Stimulated activated CD4-positive, alpha-beta T cell treated with anti-CD3 and anti-CD28 coated beads, Interleukin-1b, Interleukin-23, amount 100 ng/mL, for 48 hours (primary cell): Measurements from ENCODE around the gene TMEM82.

Experiments used
- DNase-seq: peaks from one replicate; pipeline ENCODE4 v3.0.0-alpha.2; 2020

TMEM82 gene

DNA sequence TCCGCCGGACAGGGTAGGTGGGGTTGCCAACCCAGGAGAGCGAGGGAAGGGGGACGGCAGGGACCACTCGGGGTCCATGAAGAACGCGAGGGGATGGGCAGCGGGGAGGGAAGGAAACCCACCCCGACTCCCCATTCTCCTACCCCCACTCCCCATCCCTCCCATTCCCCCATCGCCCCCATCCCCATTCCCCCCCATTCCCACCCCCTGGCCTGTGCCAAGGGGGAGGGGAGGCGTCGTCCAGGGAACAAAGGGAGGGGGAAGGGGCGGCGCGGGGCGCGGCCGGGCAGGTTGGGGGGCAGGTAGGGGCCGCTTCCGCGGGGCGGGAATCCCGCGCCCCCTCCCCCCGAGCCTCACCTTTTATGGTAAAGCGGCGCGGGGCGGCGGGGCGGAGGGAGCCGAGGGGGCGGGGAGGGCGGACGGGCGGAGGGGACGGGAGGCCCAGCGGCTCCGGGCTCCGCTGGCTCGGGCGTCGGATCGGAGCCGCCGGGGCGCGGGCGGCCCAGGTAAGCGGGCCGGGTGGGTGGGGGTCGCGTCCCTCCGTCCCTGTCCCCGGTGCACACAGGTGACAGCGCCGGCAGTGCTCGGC is 16.1 kb downstream of the TMEM82 start, which contains the start of gene FBLIM1:
Gene FBLIM1 (plus strand): TSS at position 453 of the 589 bp plus-strand sequence. CDS start 6,189 bp downstream, outside the sequence.
- DNase-seq: no peak

DNA sequence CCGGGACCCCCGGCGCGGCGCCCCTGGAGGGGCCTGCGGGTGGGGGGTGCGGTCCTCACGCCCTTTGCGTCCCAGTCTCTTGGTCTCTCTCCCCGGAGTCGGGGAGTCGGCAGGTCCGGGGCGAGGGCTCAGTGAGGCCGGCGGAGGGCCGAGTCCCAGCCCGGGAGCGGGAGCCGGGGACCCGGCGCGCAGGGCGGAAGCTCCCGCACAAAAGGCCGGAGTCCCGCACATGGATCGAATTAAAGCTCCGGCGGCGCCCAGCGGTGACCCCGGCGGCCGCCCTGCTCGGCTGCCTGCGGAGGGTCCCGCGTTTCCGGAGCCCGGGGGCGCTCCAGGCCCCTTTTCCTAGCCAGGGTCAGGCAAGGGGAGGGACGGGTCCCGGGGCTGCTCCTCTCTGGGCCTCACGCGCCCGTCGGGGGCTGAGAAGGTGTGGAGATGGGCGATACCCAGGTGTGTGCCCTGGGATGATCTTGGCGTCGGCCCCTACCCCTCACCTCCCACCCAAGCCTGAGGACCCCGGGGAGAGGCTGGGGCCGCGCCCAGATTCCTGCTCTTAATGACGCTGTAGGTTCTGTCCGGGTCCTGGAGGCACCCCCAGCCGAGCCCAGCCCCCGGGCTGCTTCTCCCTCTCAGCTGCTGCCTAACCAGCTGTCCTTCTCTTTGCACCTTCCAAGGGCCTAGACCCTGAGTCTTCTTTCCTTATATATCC is 16.8 kb downstream of the TMEM82 start:
- DNase-seq: no peak

DNA sequence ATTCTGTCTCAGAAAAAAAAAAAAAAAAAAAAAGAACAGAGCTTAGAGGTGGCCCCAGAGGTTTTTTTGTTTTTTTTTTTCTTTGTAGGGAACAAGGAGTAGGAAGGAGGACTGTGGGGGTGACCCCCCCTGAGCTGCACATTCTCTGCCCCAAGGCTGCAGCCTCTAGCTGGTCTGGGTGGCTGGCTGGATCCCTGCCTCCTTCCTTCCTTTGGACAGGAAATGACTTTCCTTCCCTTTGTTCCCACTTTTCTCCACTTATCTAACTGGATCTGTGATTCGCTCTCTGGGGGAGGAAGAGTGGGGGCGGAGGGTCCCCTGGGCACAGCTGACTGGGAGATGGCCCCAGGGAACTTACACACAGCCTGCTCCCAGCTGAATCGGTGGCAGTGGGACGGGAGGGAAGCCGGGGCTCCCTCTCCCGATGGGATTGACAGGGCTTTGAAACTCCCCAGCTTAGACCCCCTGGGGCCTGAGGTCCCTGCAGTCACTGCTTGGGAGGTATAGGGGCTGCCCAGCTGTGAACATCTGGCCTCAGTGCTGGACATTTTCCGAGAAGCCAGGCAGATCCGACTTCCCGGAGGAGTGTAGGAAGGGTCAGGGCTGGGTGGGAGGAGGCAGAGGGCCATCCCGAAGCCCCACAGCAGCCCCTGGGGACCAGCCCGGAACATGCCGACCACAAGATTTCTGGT is 18.4 kb downstream of the TMEM82 start:
- no peak for DNase-seq

DNA sequence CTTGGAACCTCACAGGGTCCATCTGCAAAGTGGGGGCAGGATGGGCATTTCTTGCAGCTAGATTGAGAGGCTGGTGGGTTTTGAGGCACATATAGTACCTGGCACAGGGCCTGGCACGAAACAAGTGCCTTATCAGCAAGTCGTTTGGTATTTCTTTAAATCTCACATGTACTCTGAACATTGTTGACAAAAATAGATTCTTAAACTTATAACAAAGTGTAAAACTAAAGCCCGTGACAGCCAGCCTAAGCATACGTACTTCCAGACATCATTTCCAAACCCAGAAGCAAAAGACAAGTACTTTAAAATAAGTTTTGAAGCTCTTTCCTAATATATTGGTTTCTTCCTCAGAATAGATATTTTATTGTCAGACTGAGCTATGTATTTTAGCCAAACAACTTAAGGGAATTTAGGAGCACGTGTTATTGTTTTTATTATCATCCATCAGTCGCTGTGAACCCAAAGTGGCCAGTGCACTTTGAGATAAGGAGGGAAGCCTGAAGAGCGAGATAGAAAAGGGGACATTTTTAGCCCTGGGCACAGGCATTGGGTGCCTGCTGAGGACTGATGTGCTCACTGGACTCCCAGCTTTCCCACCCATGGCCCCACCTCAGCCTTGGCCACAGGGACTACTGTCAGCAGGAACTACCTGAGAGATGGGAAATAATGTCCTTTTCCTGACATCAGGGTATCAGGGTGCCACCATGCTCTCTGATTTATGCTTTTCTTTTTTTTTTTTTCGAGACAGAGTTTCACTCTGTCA is 19.2 kb downstream of the TMEM82 start:
- no peak for DNase-seq

DNA sequence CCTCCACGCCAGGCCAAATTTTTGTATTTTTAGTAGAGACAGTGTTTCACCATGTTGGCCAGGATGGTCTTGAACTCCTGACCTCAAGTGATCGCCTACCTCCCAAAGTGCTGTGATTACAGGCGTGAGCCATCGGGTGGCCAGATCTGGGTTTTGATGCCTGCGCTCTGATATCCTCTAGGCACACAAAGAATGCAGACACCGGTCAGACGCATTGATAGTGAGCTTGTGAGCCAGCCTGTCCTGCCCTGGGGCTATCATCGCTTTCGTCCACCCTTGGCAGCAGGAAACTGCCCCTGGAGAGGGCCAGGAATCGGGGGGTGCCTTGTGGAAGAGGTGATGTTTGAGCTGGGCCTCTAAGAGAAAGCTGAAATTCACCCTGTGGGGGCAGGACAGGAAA is 20.2 kb downstream of the TMEM82 start:
- no peak for DNase-seq

DNA sequence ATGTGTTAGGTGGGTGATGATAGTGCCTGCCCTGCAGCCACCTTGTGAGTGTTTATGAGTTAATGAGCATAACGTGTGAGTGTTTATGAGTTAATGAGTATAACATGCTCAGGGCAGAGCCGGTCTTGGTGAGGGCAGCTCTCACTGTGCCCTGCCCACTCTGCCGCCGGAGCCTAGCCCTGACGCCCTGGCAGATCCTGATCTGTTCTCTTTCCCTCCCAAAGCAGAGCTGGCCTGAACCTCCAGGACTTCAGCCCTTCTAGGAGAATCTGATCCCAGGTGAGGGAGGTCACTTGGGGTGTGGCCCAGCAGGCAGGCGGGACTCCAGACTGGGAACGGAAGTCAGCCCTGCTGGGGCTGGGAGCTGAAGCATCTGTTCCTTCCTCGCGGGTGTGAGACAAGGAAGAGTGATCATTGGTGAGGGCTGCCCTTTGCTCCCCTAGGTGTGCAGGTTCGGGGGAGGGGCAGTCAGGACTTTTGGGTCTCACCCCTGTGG is 22.0 kb downstream of the TMEM82 start:
- no peak for DNase-seq

DNA sequence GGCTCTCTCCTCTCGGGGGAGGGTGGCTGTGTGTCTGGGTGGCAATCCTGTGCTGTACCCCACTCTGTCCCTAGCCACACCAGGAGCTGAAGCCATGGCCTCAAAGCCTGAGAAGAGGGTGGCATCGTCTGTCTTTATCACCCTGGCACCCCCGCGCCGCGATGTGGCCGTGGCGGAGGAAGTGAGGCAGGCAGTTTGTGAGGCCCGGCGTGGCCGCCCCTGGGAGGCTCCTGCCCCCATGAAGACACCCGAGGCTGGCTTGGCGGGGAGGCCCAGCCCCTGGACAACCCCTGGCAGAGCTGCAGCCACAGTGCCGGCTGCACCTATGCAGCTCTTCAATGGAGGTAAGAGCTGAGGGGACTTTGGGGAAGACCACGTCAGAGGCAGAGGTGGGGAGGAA is 22.6 kb downstream of the TMEM82 start:
- DNase-seq: no peak

DNA sequence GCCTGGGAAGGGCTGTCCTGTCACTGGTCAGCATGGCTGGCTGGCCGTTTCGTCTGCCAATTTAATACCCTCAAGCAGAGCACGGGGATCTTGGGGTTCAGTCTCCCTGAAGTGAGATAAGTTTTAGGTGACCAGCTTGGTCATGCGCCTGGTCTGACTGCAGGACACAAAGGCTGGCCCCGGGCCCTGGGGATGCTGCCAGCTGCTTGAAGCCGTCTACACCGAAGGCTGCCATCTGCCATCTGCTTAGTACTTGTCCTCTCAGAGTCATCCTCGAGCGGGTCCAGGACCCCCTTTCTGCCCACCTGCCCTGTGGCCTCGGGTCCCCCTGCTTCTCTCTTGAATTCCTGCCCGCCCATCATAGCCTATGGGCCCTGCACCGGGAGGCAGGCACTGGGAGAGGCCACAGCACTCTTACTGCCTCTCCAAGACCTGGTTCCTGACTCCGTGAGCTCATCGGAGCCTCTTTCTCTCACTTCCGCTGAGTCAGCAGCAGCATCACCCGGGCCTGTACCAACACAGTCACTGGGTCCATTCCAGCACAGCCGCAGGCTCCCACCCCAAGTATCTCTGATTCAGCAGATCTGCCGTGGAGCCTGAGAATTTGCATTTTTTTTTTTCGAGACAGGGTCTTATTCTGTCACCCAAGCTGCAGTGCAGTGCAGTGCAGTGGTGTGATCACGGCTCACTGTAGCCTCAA is 23.3 kb downstream of the TMEM82 start:
- no peak for DNase-seq

DNA sequence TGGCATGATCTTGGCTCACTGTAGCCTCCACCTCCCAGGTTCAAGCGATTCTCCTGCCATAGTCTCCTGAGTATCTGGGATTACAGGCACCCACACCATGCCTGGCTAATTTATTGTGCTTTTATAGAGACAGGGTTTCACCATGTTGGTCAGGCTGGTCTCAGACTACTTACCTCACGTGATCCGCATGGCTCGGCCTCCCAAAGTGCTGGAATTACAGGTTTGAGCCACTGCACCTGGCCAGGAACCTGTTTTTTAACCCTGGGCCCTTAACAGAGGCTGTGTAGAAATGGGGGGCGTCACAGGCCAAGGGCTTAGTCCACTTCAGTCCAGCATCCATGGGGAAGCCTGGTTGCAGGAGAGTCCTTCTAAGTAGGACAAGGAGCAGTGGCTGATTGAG is 25.6 kb downstream of the TMEM82 start:
- DNase-seq: no peak

DNA sequence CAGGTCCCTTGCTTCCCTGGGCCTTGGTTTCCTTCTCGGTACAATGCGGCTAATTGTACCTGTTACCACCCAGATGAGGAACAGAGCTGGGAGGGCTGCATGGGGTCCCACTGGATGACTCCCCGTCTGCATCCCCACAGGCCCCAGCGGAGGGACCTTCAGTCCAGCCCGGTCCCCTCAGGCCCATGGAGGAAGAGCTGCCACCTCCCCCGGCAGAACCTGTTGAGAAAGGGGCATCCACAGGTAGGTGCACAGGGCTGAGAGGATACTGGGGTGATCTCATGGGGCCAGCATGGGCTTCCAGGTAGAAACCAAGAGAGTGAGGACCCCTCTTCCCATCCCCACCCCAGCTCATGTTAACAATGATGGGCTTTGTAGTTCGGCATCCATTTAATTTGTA is 26.1 kb downstream of the TMEM82 start:
- no peak for DNase-seq

DNA sequence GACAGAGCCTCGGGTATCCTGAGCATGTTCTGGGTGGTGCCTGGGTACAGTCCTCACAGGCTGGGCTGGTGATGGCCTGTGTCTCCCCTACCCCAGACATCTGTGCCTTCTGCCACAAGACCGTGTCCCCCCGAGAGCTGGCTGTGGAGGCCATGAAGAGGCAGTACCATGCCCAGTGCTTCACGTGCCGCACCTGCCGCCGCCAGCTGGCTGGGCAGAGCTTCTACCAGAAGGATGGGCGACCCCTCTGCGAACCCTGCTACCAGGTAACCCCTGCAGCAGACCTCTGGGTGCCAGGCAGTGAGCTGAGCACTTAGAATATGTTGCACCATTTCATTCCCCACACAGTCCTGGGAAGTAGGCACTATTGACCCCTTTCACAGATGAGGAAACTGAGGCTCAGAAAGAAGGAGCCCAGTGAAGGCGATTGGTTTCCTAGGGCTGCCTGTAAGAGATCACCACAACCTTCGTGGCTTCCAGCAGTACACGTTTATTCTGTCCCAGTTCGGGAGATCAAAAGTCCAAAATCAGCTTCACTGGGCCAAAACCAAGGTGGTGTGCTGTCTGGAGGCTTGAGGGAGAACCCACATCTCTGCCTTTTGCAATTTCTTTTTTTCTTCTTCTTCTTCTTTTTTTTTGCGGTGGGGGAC is 28.1 kb downstream of the TMEM82 start:
- no peak for DNase-seq

DNA sequence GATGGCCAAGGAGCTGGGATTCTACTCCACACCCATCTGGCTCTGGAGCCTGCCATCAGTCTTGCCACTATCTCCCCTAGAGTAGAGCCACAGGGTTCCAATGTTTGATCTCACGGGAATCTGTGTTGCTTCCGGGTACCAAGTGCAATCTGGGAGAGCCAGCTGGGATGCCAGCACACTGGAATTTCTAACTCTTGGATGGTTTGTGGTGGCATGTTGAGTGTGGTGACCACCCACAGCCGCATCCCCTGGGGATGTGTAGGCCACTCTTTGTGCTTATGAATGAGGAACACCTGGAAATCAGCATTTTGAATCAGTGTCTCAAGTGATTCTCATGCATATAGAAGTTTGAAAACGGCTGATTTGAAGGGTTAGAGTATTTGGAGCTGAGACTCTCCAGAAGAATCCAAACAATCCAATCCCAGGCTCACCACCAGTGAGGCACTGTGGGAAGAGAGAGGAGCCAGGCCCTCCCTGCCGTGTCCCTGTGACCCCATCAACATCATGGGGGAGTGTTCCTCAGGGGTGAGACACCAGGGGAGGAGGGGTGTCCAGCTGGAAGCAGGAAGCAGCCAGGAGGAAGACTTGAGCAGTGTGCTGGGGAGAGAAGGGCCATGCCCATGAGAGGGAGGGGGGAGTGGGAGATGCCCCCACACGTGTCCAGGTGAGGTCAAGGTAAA is 29.7 kb downstream of the TMEM82 start:
- no peak for DNase-seq

DNA sequence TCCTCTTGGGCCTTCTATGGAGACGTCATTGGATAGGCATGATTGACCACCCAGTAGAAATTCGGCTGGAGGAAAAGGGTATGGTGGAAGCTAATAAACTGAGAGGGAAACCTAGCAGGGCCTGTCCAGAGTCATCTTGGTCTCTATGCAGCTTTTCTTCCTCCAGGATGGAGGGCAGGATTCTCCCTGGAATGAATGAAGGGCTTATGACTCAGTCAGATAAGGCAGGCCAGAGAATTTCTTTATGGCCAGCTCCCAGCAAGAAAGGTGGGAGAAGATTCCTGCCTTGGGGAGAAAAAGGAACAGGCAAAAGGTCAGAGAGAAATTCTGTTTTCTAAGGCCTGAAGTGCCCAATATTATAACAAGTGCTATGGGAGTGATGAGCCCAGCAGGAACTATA is 33.4 kb downstream of the TMEM82 start:
- no peak for DNase-seq

DNA sequence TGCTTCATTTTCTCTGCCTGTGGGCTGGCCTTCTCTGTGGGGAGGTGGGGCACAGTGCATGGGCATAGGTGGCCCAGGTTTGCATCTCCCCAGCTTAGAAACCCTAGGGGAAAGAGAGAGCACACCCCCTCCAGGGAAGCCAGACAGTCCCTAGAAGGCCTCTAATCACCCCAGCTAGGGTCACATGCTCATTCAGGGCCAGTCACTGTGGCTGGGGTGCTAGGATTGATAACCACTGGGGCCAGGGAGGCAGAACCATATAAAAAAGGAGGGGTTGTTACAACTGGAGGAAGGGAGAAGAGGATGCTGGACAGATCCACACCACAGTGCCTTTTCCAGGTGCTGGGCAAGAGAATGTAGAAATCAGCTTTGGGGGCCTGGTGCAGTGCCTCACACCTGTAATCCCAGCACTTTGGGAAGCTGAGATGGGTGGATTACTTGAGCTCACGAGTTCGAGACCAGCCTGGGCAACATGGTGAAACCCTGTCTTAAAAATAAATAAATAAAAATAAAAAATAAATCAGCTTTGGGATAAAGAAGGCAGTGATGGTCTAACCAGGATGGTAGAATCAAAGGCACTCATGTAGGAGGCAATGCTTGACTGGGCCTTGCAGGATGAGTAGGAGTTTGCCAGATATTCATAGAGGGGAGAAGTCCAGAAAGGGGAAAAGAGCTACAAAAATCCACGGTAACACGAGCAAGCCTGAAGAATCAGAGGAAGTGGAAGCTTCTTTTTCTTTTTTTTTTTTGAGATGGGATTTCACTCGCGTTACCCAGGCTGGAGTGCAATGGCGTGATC is 35.8 kb downstream of the TMEM82 start:
- no peak for DNase-seq

DNA sequence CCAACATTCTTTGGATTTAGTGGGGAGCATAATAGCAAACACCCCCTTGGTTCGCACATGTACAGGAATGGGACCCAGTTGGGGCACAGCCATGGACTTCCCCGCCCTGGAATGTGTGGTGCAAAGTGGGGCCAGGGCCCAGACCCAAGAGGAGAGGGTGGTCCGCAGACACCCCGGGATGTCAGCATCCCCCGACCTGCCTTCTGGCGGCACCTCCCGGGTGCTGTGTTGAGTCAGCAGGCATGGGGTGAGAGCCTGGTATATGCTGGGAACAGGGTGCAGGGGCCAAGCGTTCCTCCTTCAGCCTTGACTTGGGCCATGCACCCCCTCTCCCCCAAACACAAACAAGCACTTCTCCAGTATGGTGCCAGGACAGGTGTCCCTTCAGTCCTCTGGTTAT is 43.4 kb downstream of the TMEM82 start:
- no peak for DNase-seq

DNA sequence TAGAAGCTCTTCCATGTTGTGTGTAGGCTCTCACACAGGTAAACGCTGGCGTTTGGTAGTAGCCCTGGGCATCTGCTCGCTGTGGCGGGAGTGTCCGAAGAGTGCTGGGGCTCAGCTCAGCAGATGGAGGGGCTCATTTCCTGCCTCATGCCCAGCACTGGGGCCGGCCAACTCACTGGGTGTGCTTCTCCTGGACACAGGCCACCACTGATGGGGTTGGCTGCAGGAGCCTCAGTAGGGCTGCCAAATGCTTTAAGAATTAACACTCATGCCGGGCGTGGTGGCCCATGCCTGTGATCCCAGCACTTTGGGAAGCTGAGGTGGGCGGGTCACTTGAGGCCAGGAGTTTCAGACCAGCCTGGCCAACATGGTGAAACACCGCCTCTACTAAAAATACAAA is 44.3 kb downstream of the TMEM82 start:
- DNase-seq: no peak

DNA sequence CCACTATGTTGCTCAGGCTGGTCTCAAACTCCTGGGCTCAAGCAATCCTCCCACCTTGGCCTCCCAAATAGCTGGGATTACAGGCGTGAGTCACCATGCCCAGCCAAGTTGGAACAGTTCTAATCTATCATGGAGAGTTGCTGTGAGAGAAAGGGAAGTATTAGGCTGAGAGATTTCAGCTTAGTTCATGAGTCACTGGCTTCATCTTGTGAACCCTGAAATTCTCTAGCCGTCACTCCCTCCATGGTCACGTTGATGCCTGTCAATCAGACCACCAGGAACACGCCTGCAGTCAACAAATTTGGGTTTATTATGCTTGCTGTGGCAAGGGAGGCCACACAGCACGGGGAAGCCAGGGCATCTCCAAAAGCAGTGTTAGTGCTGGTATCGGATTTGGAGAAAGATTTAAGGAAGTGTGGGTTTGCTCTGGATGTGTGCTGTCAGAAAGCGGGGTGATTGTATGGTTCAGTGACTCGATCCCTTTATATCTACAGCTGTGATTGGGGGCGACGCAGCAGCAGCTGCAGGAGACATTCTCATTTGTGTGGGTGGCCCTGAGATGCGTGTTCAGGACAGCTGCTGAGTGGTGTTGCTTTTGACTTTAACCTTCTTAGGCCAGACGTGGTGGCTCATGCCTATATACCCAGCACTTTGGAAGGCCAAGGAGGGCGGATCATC is 46.5 kb downstream of the TMEM82 start:
- no peak for DNase-seq

DNA sequence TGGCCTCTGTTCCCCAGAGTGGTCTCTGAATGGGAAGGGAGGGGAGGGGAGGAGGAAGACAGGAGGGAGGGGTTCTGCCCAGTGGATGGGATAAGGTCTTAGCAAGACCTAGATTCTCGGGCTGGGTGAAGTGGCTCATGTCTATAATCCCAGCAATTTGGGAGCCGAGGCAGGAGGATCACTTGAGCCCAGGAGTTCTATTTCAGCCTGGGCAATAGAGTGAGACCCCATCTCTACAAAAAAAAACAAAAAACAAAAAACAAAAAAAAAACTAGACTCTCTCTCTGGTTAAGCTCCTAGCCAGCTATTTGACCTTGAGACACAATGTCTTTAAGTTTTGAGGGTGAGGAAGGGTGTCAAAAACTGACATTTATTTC is 53.8 kb downstream of the TMEM82 start:
- DNase-seq: no peak
